NB4 (cell line): Measurements from ENCODE around the gene NOCT.

Experiments
- MYC ChIP-seq: IDR thresholded peaks from 2 replicates; pipeline ENCODE4 v1.6.1; 2011; ENCODE audit warnings: low read depth, low read length
- POLR2A ChIP-seq: IDR thresholded peaks from 2 replicates; pipeline ENCODE4 v1.6.1; 2011; ENCODE audit warnings: mild to moderate bottlenecking; ENCODE audit not compliant: insufficient read length; ENCODE audit errors: extremely low read depth
- TF ChIP-seq, protein P1 (sequence below): IDR thresholded peaks from one replicate; pipeline ENCODE4 v1.5.1; 2012; ENCODE audit warnings: low read depth, low read length

- TF ChIP-seq POLR2A (no peak), MYC (no peak)
- TF ChIP-seq, protein P1, sequence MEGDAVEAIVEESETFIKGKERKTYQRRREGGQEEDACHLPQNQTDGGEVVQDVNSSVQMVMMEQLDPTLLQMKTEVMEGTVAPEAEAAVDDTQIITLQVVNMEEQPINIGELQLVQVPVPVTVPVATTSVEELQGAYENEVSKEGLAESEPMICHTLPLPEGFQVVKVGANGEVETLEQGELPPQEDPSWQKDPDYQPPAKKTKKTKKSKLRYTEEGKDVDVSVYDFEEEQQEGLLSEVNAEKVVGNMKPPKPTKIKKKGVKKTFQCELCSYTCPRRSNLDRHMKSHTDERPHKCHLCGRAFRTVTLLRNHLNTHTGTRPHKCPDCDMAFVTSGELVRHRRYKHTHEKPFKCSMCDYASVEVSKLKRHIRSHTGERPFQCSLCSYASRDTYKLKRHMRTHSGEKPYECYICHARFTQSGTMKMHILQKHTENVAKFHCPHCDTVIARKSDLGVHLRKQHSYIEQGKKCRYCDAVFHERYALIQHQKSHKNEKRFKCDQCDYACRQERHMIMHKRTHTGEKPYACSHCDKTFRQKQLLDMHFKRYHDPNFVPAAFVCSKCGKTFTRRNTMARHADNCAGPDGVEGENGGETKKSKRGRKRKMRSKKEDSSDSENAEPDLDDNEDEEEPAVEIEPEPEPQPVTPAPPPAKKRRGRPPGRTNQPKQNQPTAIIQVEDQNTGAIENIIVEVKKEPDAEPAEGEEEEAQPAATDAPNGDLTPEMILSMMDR: no peak
These were observed 30.9 kb upstream of the NOCT start for GRCh38 chr4:138984647-138985046.
